ENCODE data around the gene HSF5. TPM values are rescaled to one million over a fixed set of nuclear protein-coding genes. Genes with fewer than 3 reads are reported as not detected.
"Not testable (repeated sequence)": the region's sequence is repeated elsewhere in the genome, so short reads cannot be mapped to it uniquely, and the experiment has no call there.

HSF5 gene
- total RNA-seq, 1 experiment from 2014 or later, result not detected

DNA sequence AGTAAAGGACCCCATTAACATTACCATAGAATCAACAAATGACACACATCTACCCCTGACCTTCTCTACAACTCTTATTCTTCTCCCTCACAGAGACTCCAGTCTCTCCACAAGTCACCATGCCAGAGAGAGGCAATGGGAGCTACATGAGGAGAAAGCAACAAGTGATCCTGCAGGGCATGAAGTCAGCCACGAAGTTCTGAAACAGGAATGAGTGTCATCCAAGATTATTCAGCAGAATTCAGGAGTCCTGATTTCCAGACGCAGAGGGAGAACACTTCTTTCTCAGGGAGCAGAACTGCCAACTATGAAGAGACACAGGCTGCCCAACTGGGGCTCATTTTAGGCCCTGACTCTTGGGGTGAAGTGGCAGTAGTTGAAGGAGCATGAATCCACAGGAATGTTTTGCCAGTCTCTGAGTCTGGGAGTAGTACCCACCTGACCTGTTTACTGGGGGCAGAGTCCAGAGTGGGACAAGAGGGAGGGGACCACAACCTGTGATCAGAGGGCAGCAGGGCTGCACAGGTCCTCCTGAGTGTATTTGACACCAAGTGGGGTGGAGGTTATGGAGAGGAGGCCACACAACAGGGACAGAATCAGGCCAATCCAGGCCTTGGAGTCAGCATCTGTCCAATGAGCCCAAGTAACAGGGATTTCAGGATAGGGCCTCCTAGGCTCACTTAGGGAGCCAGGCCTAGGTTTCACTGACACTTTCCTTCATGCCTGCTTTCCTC is 28.6 kb upstream of the HSF5 start:
- DNase-seq (ENCODE audit: low spot score), result no peak

DNA sequence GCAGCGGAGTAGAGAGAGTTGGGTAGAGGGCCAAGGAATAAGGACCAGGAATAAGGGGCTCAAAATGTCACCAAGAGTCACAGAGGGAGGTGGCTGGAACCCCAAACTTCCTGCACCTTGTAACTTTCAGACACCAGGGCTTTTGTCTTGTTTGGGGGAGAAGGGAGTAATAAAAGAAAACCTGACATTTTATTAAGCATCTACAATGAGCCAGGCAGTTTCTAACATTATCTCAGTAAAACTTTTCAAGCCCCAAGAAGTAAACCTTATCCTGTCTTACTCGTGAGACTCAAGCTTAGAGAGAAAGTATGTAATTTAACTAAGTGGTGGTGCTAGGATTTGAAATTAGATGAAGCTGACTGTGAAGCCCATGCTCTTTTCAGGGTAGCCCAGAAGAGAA is 27.1 kb upstream of the HSF5 start:
- DNase-seq (ENCODE audit: low spot score), result no peak

DNA sequence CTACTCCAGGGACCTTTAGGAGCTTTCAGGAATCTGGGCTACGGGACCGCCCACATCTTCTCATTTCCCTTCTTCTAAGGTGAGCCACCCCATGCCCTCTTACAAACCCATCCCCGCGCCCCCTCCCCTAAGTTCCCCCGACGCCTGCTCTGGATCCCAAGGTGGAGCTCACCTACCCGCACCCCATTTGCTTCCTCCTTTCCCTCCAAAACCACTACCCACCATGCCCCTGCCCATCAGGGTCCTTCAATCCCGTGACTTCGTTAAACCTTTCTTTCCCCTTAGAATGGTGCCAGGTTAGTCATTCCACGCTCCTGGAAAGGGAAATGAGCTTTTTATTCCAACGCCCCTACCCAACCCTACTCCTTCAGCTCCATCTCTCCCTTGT is 26.6 kb upstream of the HSF5 start:
- no peak for DNase-seq (ENCODE audit: low spot score)

DNA sequence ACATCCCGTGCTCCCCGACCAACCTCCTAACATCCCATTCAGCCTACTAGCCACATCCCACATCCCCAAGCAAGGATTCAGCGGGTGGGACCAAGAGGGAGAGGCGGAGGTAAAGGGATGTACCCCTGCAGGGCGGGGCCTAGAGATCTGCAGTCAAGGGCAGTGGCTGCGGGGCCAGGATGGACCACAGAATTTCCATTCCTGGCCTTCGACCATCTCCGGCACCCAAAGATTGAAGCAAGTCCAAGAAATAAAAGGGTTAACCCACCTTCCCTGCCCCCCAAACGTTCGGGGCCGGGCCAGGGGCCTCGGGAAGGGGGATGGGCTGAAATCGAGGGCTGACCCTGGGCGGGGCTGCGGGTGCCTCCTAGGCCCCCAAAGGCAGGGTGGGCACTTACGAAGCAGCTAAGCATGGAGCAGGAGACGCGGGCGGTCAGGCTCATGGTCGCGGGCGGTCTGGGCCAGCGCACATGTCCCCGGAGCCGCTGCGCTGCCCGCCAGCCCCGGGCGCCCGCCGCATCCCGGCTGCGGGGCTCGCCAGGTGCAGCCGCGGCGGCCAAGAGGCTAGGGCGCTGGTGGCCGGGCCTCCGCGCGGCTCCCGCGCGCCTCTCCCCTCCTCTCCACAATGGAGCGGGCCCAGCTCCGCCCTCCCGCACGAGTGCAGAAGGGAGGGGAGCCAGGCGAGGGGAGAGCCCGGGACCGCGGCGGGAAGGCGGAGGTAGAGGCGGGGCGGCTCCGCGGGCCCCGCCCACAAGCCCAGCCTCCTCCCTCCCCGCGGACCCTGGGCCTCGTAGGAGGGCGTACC is 26.0 kb upstream of the HSF5 start, which contains the start of gene MTMR4:
TSS of gene MTMR4 (minus strand) at position 674 of the 805 bp plus-strand sequence. CDS start at position 443, 231 bp downstream.
- peak; percentile 75 for DNase-seq (ENCODE audit: low spot score)

DNA sequence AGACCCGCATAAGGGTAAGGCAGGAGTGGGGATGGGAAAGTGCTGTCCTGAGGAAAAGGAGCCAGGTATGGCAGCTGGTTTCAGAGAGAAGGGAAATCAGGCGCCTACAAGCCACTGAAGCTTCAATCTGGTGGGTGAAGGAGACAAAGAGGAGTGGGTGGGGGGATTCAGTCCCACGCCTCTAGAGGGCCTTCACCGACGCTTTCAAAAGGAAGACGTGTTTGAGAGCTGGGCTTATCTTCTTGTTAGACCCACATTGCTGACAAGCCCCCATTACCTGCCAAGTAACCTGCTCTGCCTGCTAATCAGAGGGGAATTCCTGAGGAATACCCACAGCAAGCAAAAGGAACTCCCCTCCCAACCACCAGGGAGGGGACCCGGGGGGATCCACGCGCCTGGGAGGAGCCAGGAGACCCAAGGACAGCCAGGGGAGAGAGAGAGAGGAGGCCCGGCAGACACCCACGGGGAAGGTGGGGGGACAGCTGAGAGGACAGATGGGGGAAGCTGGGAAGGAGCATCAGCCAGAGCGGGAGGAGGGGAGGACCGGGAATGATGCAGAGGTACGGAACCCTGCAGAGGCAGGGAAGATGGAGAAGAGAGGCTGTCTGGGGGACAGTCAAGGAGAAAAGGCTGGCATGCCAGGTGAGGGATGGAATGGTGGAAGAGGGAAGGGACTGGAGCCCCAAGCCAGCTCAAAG is 25.2 kb upstream of the HSF5 start:
- DNase-seq (ENCODE audit: low spot score), result no peak

- no peak for DNase-seq (ENCODE audit: low spot score)
Measured at GRCh38 chr17:58510075-58510474, 21.9 kb upstream of the HSF5 start.

GRCh38 chr17:58508341-58509067 is 20.3 kb upstream of the HSF5 start:
- DNase-seq (ENCODE audit: low spot score), result no peak

DNA sequence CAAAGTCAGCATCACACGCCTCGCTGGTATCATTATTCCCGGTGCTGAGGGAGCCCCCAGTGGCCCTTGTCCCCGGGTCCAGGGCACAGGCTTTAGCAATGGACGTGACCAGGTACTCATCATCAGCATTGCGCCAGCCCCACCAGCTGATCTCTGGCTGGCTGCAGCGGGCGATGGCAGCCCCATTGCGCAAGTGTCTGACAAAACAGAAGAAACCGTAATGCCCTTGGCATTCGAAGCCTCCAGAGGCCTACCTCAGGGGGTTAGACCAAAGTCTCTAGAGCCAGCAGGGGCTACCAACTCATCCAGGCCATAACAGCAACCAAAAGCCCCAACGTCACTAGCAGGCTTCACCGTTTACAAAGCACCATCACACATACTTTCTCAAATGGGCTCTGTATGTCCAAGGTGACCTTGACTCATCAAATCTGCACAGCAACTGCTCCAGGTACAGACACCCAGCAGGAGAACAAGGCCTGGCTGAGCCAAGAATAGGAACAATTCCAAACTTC is 19.0 kb upstream of the HSF5 start:
- DNase-seq (ENCODE audit: low spot score), result no peak

DNA sequence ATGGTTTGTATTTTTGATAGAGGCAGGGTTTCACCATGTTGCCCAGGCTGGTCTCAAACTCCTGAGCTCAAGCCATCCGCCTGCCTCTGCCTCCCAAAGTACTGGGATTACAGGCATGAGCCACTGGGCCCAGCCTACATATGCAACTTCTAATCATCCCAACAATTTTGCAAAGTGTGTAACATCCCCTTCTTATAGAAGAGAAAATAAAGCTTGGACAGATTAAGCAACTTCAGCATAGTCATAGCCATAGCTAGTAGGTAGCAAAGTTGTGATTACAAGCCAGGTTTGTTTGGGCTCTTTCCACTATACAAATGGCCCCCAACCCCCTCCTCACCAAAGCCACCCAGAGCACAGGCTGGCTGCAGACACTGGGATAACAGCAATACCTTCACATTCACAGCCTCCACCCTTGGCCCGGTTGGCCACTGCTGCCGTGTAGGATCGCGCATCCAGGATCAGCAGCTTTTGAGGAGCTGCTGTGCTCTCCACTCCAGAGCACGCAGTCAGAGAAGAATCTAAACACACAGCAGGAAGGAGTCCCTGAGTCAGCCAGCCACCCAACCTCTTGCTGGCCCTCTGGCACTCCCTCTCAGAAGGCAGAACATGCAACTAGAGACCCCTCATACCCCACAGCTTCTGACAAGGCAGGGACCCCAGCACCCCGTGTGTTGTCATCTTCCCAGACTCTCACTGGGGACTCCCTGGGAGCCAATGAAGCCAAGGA is 18.3 kb upstream of the HSF5 start:
- no peak for DNase-seq (ENCODE audit: low spot score)

GRCh38 chr17:58504826-58505351 is 16.7 kb upstream of the HSF5 start:
- DNase-seq (ENCODE audit: low spot score), result no peak

DNA sequence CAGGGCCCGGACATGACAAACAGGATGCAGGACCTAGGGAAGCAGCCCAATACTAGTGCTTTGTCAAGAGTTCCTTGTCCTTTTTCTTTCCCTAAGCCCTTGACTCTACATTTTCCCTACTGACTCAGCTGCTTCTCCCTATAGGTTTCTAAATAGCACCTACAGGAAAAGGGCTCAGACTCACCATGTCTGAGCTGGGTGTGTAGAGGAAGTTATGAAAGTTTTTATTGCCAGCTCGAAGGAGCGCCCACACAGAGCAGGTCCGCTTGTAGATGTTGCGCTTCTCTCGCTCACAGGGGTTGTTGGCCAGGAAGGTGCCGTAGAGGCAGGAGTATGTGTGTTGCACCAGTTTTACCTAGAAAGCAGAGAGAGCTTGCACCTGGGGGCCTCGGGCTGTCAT is 15.7 kb upstream of the HSF5 start:
- DNase-seq (ENCODE audit: low spot score), result no peak

GRCh38 chr17:58503134-58503533 is 14.9 kb upstream of the HSF5 start:
- not testable (repeated sequence) for DNase-seq (ENCODE audit: low spot score)

DNA sequence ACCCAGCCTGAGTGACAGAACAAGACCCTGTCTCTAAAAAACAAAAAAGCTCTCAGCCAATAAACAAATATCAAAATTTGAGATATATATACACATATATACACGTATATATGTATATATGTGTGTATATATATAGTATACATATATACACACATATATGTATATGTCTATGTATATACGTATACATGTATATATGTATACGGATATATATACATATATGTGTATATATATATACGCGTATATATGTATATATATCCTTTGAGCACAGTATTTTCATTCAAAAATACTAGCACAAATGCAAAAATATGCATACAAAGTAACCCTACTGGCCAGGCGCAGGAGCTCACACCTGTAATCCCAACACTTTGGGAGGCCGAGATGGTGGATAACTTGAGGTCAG is 13.2 kb upstream of the HSF5 start:
- no peak for DNase-seq (ENCODE audit: low spot score)

GRCh38 chr17:58498177-58498828 is 10.1 kb upstream of the HSF5 start:
- no peak for DNase-seq (ENCODE audit: low spot score)

DNA sequence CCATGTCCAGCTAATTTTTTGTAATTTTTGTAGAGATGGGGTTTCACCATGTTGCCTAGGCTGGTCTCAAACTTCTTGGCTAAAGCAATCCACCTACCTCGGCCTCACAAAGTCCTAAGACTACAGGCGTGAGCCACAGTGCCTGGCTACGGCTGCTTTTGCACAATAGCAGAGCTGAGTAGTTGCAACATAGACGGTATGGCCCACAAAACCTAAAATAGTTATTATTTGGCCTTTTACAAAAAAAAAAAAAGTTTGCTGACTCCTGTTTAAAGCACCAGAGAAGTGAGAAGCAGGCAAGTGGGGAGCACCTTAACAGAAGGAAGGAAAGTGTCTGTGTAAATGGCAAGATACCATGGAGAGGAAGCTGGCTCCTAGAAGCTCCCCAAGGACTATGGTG is 5.3 kb upstream of the HSF5 start:
- no peak for DNase-seq (ENCODE audit: low spot score)

DNA sequence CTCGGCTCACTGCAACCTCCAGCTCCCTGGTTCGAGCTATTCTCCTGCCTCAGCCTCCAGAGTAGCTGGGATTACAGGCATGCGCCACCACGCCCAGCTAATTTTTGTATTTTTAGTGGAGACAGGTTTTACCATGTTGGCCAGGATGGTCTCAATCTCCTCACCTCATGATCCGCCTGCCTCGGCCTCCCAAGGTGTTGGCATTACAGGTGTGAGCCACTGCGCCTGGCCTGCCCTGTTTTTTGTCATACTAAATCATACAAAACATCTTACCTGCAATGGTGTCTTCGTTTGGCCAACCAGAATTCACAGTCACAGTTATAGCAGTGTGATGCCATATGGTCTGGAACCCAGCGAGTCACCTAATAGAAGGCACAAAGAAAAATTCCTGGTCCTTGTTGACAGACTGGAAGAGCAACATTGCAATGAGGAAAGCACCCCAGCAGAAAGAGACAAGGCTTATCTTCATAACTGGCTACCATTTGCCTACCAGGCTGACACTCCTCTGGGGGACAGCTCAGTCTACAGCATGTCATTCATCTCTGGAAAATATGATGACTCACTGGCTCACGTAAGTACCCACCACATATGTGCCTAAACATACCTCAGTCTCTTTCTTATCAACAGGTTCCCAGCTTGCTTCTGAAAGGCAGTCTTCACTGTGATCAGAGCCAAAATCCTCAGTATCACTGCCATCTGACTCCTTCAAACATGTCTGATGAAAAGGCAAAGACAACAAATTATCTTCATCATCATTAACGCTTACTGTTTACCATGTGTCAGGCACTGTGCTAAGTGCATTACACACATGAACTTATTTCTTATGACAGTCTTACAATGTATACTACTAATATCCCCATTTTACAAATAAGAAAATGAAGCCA is 4.3 kb upstream of the HSF5 start:
- no peak for DNase-seq (ENCODE audit: low spot score)

- no peak for DNase-seq (ENCODE audit: low spot score)
Measured at GRCh38 chr17:58491510-58492045, 3.4 kb upstream of the HSF5 start.

- no peak for DNase-seq (ENCODE audit: low spot score)
Measured at GRCh38 chr17:58488428-58488890, 251 bp upstream of the HSF5 start.

GRCh38 chr17:58484600-58484999 is 3.6 kb downstream of the HSF5 start:
- DNase-seq (ENCODE audit: low spot score), result no peak

Measured in H4 (cell line).